ENCODE results near the gene INPP5D.

Gene INPP5D

DNA sequence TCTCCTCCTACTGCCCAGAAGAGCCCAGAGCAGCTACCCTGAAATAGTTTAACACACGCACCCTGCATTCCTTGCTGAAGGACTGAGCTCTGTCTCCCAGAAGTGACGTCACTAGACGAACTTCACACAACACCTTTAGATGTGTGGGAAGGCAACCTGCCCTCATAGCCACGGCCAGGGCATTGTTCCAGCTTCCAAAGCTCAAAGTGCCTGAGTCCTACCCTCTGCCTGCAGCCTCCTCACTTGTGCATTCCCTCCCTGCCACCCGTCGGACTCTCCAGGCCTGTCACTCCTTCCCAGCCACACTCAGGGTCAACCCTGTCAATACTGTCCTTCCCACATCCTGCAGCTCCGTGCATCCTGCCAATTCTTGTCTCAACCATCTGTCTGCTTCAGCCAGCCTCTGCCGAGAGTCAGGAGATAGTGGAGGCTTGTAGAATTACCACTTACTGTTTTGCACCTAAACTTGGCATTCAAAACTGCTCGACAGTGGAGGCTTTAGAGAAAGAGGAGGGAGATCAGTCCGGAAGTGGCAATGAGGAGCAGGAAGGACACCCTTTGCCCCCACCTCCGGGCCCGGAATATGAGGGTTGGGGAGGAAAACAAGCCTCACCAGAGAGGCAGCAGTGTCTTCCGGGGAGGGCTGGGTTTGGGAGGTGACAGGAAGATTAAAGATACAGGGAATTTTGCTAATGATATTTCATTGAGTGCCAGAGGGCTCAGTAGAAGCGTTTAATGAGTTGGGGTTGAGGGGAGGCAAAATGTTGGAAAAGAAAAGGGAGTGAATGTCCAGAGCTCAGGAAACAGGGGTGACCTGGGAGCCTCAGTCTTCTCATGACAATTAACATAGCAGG is 119.1 kb downstream of the INPP5D start:
- TF ChIP-seq Cebpa-rat (IDR thresholded peaks at IDR 0.05): no peak
- H4K20me1 ChIP-seq: peaks cover 0 to 15% (median 0%) of the 10 kb centered on the region in 11 experiments; a peak in 5 of 22 replicates
- peak overlapping the region in 1 of 11 experiments; percentile 31; a peak in 1 of 22 replicates for H3K27ac ChIP-seq
- H3K4me3 ChIP-seq: no peak overlapping the region; a peak in 1 of 20 replicates
- no peak overlapping the region for H3K9ac ChIP-seq
- H3K36me3 ChIP-seq: peaks cover 92 to 100% (median 95%) of the 10 kb centered on the region in 11 experiments
- H3K4me2 ChIP-seq: peak overlapping the region in 2 of 11 experiments; percentile 22 to 36; a peak in 4 of 22 replicates
- H3K27me3 ChIP-seq: no peaks in the 10 kb centered on the region
- H3K4me1 ChIP-seq: peaks cover 8 to 51% (median 18%) of the 10 kb centered on the region in 10 experiments
- peaks cover 9 to 32% (median 22%) of the 10 kb centered on the region in 11 experiments; a peak in 21 of 22 replicates for H3K9me3 ChIP-seq (replicated peaks in 1 of 11)

DNA sequence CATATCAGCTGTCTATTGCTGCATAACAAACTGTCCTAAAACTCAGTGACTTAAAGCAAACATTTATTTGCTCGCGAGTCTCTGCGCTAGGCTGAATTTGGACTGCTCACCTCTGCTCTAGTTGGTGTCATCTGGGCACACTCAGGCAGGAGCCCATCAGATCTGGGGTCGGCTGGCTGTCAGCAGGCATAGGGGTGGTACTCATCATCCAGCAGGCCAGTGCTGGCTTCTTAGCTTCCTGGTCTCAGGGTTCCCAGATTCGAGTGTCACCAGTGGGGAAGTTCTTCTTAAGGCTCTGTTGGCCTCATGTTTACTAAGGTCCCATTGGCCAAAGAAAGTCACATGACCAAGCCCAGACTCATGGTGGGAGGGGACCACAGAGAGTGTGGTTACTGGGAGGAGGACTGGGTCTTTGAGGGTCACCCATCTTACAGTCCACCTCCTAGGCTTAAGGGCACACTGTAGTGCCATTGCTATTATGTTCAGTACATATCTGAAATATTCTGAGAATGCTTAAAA is 119.8 kb downstream of the INPP5D start:
- no peak overlapping the region; a peak in 1 of 22 replicates for H3K27ac ChIP-seq
- H3K9ac ChIP-seq: no peak overlapping the region
- H3K27me3 ChIP-seq: no peaks in the 10 kb centered on the region
- no peak overlapping the region for H3K4me3 ChIP-seq
- H3K4me2 ChIP-seq: peak overlapping the region in 2 of 11 experiments; percentile 22 to 36; a peak in 4 of 22 replicates
- peaks cover 9 to 30% (median 22%) of the 10 kb centered on the region in 11 experiments; a peak in 21 of 22 replicates for H3K9me3 ChIP-seq (replicated peaks in 1 of 11)
- H3K4me1 ChIP-seq: peaks cover 15 to 57% (median 25%) of the 10 kb centered on the region in 10 experiments
- H4K20me1 ChIP-seq: peaks cover 0 to 22% (median 1%) of the 10 kb centered on the region in 11 experiments; a peak in 7 of 22 replicates
- no peak for TF ChIP-seq Cebpa-rat (IDR thresholded peaks at IDR 0.05)
- peaks cover 92 to 100% (median 95%) of the 10 kb centered on the region in 11 experiments for H3K36me3 ChIP-seq

DNA sequence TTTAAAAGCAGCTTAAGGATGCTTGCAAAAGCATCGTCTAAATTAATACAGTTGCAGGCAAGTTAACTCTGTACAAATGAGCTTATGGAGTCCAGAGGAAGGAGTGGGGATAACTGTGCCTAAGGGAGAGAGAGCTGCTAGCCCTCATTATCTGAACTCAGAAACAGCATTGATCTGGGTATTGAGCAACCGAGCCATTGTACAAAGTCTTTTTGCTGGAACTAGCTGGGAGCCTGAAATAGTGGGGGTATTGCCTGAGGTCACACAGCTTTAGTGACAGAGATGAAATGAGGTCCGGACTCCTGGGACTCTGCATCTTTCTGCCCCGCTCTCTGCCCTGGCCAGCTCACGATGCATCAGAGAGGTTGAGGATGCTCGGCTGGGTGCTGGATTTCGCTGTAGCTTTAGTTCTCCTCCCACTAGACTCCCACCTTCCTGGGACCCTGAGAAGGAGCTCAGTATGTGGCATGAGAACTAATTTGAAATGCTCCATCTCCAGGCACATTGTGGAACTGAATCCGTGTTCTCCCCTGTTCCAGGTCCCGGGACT is 123.8 kb downstream of the INPP5D start:
- Histone ChIP-seq H3K27ac (peak overlapping the region in 10 of 11 experiments; percentile 60 to 80 (median 76); a peak in 20 of 22 replicates), H3K27me3 (no peaks in the 10 kb centered on the region), H3K36me3 (peaks cover 91 to 99% (median 94%) of the 10 kb centered on the region in 11 experiments), H4K20me1 (peaks cover 0 to 38% (median 9%) of the 10 kb centered on the region in 11 experiments; a peak in 7 of 22 replicates), H3K4me1 (peaks cover 29 to 97% (median 49%) of the 10 kb centered on the region in 10 experiments), H3K4me2 (peak overlapping the region; percentile 46 to 91 (median 78); a peak in 18 of 22 replicates), H3K9ac (peak overlapping the region in 7 of 11 experiments; percentile 15 to 69 (median 64); a peak in 8 of 22 replicates), H3K4me3 (0 out of 20 replicates have a peak overlapping the region, but pooled peaks of 1 of the 10 experiments have one; percentile 9), H3K9me3 (replicated peaks in 1 of 11) (peaks cover 9 to 15% (median 13%) of the 10 kb centered on the region in 11 experiments; a peak in 21 of 22 replicates)
- TF ChIP-seq Cebpa-rat (IDR thresholded peaks at IDR 0.05): no peak

DNA sequence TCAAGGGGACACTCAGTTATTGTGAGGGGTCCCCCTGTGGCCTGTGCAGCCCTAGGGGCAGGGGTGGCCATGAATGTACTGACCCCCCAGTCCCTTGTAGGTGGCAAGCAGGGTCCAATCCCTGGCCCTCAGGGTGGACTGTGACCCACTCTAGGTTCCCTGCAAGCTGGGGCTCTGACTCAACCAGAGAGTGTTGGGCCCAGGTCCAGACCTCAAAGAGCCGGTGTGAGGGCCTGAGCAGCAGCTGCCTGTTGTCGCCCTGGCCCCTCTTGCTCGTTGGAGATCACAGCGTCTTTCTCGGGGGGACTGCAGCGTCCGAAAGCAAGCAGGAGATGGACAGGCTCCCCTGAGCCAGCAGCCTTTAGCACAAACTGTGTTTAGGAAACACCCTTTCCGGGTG is 124.5 kb downstream of the INPP5D start:
- H3K9ac ChIP-seq: peak overlapping the region; percentile 29 to 69 (median 64); a peak in 21 of 22 replicates
- peak overlapping the region; percentile 46 to 91 (median 78) for H3K4me2 ChIP-seq
- no peaks in the 10 kb centered on the region for H3K27me3 ChIP-seq
- H3K27ac ChIP-seq: peak overlapping the region; percentile 49 to 80 (median 75); a peak in 21 of 22 replicates
- no peak for TF ChIP-seq Cebpa-rat (IDR thresholded peaks at IDR 0.05)
- peaks cover 0 to 38% (median 9%) of the 10 kb centered on the region in 11 experiments; a peak in 7 of 22 replicates for H4K20me1 ChIP-seq
- H3K4me1 ChIP-seq: peaks cover 29 to 97% (median 52%) of the 10 kb centered on the region in 10 experiments
- H3K36me3 ChIP-seq: peaks cover 91 to 99% (median 94%) of the 10 kb centered on the region in 11 experiments
- H3K4me3 ChIP-seq: peak overlapping the region in 3 of 10 experiments; percentile 7 to 20 (median 13); a peak in 2 of 20 replicates
- peaks cover 5 to 7% (median 6%) of the 10 kb centered on the region in 11 experiments; a peak in 20 of 22 replicates for H3K9me3 ChIP-seq (replicated peaks in 1 of 11)

DNA sequence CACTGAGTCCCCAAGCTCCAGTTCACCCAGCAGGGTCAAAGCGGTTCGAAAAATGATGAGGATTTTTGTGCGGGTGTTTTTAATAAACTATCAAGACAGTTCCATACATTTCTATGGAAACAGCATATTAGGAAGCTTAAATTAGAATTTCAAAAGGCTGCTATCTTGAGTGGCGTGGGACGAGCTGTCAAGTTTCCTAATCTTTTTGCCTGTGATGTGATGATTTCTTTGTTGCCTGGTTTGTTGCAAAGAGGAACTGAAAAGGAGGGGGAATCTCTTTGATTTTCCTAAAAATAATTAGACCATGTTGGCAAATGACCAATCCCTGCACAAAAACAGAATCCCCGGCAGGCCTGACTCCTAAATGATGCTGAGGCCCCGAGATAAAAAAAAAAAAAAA is 125.2 kb downstream of the INPP5D start:
- Histone ChIP-seq H3K4me1 (peaks cover 29 to 97% (median 58%) of the 10 kb centered on the region in 10 experiments), H3K9ac (peak overlapping the region; percentile 29 to 69 (median 64); a peak in 21 of 22 replicates), H4K20me1 (peaks cover 0 to 38% (median 9%) of the 10 kb centered on the region in 11 experiments; a peak in 7 of 22 replicates), H3K27me3 (no peaks in the 10 kb centered on the region), H3K9me3 (replicated peaks in 1 of 11) (peaks cover 0 to 3% (median under 1%) of the 10 kb centered on the region in 11 experiments; a peak in 8 of 22 replicates), H3K27ac (peak overlapping the region; percentile 49 to 80 (median 75); a peak in 21 of 22 replicates), H3K4me3 (peak overlapping the region in 4 of 10 experiments; percentile 7 to 36 (median 16); a peak in 3 of 20 replicates), H3K4me2 (peak overlapping the region; percentile 46 to 91 (median 78)), H3K36me3 (peaks cover 91 to 99% (median 94%) of the 10 kb centered on the region in 11 experiments)
- TF ChIP-seq Cebpa-rat (IDR thresholded peaks at IDR 0.05): no peak

DNA sequence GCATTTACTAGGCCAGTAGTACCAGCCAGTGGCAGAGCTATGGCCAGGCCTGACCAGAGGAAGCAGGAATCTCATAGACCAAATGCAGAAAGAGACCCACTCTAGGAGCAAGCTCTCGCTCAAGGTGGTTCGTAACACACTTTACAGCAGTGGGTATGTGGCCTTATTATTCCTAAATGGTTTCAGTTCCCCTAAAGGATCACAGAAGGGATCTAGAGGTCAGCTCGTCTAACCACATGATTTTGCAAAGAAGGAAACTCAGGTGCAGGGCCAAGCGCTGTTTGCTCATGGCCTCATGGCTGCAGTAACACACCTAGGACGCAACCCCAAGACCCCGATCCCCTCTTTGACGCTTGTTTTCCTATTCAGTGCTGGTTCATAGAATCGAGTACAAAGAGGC is 125.8 kb downstream of the INPP5D start:
- peak in 3 of 11 experiments; percentile 12 to 38 (median 31); a peak in 1 of 22 replicates for TF ChIP-seq Cebpa-rat (IDR thresholded peaks at IDR 0.05)
- peak overlapping the region; percentile 46 to 91 (median 78) for H3K4me2 ChIP-seq
- H3K36me3 ChIP-seq: peaks cover 92 to 99% (median 95%) of the 10 kb centered on the region in 11 experiments
- no peaks in the 10 kb centered on the region for H3K27me3 ChIP-seq
- H3K9ac ChIP-seq: peak overlapping the region; percentile 29 to 69 (median 64); a peak in 18 of 22 replicates
- peaks cover 29 to 99% (median 64%) of the 10 kb centered on the region in 10 experiments for H3K4me1 ChIP-seq
- H3K4me3 ChIP-seq: peak overlapping the region in 2 of 10 experiments; percentile 7 to 36; a peak in 2 of 20 replicates
- peaks cover 0 to 38% (median 9%) of the 10 kb centered on the region in 11 experiments; a peak in 7 of 22 replicates for H4K20me1 ChIP-seq
- peaks cover 0 to 8% (median 0%) of the 10 kb centered on the region in 11 experiments; a peak in 4 of 22 replicates for H3K9me3 ChIP-seq (replicated peaks in 1 of 11)
- H3K27ac ChIP-seq: peak overlapping the region; percentile 49 to 80 (median 75); a peak in 21 of 22 replicates

DNA sequence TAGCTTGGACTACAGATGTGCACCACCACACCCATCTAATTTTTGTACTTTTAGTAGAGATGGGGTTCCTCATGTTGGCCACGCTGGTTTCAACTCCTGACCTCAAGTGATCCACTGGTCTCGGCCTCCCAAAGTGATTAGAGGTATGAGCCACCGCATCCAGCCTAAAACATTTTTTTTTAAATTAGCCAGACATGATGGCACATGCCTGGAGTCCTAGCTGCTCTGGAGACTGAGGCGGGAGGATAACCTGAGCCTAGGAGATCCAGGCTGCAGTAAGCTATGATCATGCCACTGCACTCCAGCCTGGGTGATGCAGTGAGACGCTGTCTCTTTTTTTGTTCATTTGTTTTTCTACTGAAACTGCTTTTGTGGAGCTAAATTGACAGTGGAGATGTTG is 126.7 kb downstream of the INPP5D start:
- Histone ChIP-seq H3K36me3 (peaks cover 92 to 99% (median 95%) of the 10 kb centered on the region in 11 experiments), H3K4me3 (no peak overlapping the region), H3K27me3 (no peaks in the 10 kb centered on the region), H3K9ac (0 out of 22 replicates have a peak overlapping the region, but pooled peaks of 1 of the 11 experiments have one; percentile 6), H3K4me1 (peaks cover 29 to 99% (median 71%) of the 10 kb centered on the region in 10 experiments), H3K9me3 (replicated peaks in 1 of 11) (peaks cover 0 to 12% (median 0%) of the 10 kb centered on the region in 11 experiments; a peak in 4 of 22 replicates), H3K4me2 (peak overlapping the region in 5 of 11 experiments; percentile 40 to 83 (median 76); a peak in 10 of 22 replicates), H4K20me1 (peaks cover 0 to 38% (median 9%) of the 10 kb centered on the region in 11 experiments; a peak in 7 of 22 replicates), H3K27ac (peak overlapping the region in 9 of 11 experiments; percentile 9 to 80 (median 75); a peak in 17 of 22 replicates)
- TF ChIP-seq Cebpa-rat (IDR thresholded peaks at IDR 0.05): no peak

Data from BLaER1 treated with 17β-estradiol and CSF1 and Interleukin-3, amounts not matched to agents 10 nM and 100 nM (cell line).